Thoracic aorta (tissue), 2 donors: Measurements from ENCODE around the gene TMEM39B. TPM values are rescaled to one million over a fixed set of nuclear protein-coding genes. Genes with fewer than 3 reads are reported as not detected.

ENCODE experiments used
- ATAC-seq: fragments of 150-250 bp; one replicate; pipeline ENCODE4 v1.8.0; 2017; ENCODE audit warnings: low read depth; ENCODE audit not compliant: insufficient number of reproducible peaks, low FRiP score
- DNase-seq: peaks from one replicate; pipeline ENCODE4 v3.0.0-alpha.2; 2020; ENCODE audit warnings: low spot score
- H3K27ac ChIP-seq, 2 donors: fragments of 200-600 bp; sonication (generic); 1 replicate in 1 of 2; 2 replicates in 1 of 2; pipeline ENCODE4 v1.5.1; 2016; ENCODE audit warnings: mild to moderate bottlenecking in 2 of 2, moderate library complexity in 2 of 2
- H3K27me3 ChIP-seq: fragments of 200-600 bp; sonication (generic); replicated peaks from 2 replicates; pipeline ENCODE4 v1.6.0; 2016; ENCODE audit warnings: mild to moderate bottlenecking; ENCODE audit not compliant: insufficient read depth
- H3K36me3 ChIP-seq: fragments of 200-600 bp; sonication (generic); one replicate; pipeline ENCODE4 v1.5.1; 2016
- H3K4me1 ChIP-seq, 2 donors: fragments of 200-600 bp; sonication (generic); 1 replicate in 1 of 2; 2 replicates in 1 of 2; pipeline versions ENCODE4 v1.5.1 to v1.6.0; 2016; ENCODE audit warnings: low read depth in 2 of 2, mild to moderate bottlenecking in 1 of 2; ENCODE audit not compliant: control insufficient read depth in 1 of 2
- H3K4me3 ChIP-seq: fragments of 200-600 bp; sonication (generic); 2 replicates; pipeline ENCODE4 v1.5.1; 2016; ENCODE audit warnings: mild to moderate bottlenecking
- H3K9me3 ChIP-seq: fragments of 200-600 bp; sonication (generic); 2 replicates; pipeline ENCODE4 v1.5.1; 2016
- total RNA-seq, 2 donors: library from RNA; depleted of rRNA; stranded (reverse); fragments of >200 nt; gene quantifications; one replicate each; pipeline versions ENCODE4 v1.1.0 to v1.2.3, GENCODE V29; 2016
- TF ChIP-seq, protein P1 (sequence below): fragments of 200-600 bp; sonication (generic); IDR thresholded peaks from one replicate; pipeline ENCODE4 v1.5.1; 2019; ENCODE audit warnings: antibody characterized with exemption

Gene TMEM39B
- total RNA-seq = 1 to 10 TPM; 5.1 to 5.8 TPM

DNA sequence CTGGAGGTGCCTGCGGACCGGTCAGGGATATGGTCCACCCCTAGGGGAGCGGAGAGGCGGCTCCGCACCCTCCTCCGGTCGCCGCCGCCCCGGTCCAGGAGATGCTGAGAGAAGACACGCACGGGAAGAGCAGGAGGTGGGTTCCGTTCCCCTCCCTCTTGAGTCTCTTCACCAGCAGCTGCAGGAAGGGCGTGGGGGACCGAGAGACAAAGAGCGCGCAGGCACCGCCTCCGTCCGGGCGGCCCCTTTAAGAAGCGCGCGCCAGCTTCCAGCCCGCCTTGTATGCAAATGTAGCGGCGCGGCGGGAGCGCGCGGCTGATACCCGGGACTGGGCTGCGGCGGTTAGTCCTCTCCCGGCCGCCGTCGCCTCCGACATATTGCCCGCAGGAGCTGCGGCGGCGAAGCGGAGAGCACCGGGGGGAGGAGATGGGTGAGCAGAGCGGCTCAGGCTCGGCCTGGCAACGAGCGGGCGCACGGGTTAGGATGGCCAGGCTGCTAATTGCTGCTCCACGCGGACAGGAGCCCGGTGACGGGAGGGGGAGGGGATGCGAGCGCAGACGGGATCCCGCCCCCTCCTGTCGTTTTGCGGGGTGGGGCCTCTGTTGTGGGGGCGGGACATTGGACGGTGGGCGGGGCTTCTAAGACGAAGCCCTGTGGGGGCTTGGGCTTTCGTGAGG is at the start of gene TMEM39B:
TSS of gene TMEM39B (plus strand) at position 318 of the 677 bp plus-strand sequence. CDS start at position 427, 109 bp downstream.
- H3K36me3 ChIP-seq = peaks cover 17% of the 10 kb centered on the region
- peak within 1 kb of the TSS; percentile 81 to 94 for H3K27ac ChIP-seq
- no peaks in the 10 kb centered on the region for H3K27me3 ChIP-seq
- TF ChIP-seq, protein P1, sequence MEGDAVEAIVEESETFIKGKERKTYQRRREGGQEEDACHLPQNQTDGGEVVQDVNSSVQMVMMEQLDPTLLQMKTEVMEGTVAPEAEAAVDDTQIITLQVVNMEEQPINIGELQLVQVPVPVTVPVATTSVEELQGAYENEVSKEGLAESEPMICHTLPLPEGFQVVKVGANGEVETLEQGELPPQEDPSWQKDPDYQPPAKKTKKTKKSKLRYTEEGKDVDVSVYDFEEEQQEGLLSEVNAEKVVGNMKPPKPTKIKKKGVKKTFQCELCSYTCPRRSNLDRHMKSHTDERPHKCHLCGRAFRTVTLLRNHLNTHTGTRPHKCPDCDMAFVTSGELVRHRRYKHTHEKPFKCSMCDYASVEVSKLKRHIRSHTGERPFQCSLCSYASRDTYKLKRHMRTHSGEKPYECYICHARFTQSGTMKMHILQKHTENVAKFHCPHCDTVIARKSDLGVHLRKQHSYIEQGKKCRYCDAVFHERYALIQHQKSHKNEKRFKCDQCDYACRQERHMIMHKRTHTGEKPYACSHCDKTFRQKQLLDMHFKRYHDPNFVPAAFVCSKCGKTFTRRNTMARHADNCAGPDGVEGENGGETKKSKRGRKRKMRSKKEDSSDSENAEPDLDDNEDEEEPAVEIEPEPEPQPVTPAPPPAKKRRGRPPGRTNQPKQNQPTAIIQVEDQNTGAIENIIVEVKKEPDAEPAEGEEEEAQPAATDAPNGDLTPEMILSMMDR = no peak
- DNase-seq (peak; percentile 77), ATAC-seq (peak; percentile 81)
- no peaks in the 10 kb centered on the region for H3K9me3 ChIP-seq
- H3K4me3 ChIP-seq = peak within 1 kb of the TSS; percentile 85
- peaks cover 15 to 36% of the 10 kb centered on the region in 2 donors for H3K4me1 ChIP-seq

DNA sequence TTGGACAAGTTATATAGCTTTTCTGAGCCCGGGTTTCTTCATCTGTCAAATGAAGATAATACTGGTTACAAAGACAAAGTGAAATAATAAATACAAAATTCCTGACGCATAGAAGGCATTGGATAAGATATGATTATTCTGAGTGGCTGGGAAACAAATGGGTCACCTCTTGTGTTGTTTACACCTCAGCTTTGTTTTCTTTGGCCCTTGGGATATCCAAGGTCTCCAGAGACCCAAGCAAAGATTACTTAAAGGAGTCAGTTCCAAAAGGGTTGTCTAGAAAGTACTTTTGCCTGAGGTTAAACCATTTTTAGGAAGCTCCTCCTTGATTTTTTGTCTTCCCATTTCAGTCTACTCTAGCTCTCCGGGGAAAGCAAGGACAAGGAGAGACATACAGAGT is 49.4 kb upstream of the TMEM39B start:
- ATAC-seq = no peak

DNA sequence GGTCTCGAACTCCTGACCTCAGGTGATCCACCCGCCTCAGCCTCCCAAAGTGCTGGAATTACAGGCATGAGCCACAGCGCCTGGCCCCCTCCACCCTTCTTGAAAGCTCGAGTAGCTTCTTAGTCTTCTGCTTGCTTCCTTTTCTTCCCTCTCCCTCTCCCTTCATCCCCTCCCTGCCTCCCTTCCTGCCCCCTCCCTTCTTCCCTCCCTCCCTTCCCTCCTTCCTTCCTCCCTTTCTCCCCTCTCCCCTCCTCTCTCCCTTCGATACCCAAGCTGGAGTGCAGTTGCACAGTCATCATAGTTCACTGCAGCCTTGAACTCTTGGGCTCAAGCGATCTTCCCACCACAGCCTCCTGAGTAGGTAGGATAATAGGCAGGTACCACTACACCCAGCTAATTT is 47.2 kb upstream of the TMEM39B start:
- no peaks in the 10 kb centered on the region for H3K27me3 ChIP-seq
- no peak overlapping the region for H3K4me3 ChIP-seq
- no peak for ATAC-seq
- peaks cover 25 to 58% of the 10 kb centered on the region in 2 donors for H3K4me1 ChIP-seq
- no peak overlapping the region for H3K27ac ChIP-seq
- TF ChIP-seq, protein P1 = no peak
- H3K36me3 ChIP-seq = no peaks in the 10 kb centered on the region
- DNase-seq = no peak
- H3K9me3 ChIP-seq = no peaks in the 10 kb centered on the region

More for the DNA sequence above, 49.4 kb upstream of the TMEM39B start:
- Histone ChIP-seq H3K4me3 (no peak overlapping the region), H3K36me3 (no peaks in the 10 kb centered on the region), H3K27me3 (no peaks in the 10 kb centered on the region), H3K4me1 (peaks cover 47 to 69% of the 10 kb centered on the region in 2 donors), H3K27ac (peak overlapping the region; percentile 49 to 51), H3K9me3 (no peaks in the 10 kb centered on the region)
- DNase-seq = no peak
- TF ChIP-seq, protein P1 = no peak

GRCh38 chr1:32028746-32029145 is 44.0 kb upstream of the TMEM39B start:
- Histone ChIP-seq H3K27me3 (no peaks in the 10 kb centered on the region), H3K4me1 (peaks cover 17 to 62% of the 10 kb centered on the region in 2 donors)

DNA sequence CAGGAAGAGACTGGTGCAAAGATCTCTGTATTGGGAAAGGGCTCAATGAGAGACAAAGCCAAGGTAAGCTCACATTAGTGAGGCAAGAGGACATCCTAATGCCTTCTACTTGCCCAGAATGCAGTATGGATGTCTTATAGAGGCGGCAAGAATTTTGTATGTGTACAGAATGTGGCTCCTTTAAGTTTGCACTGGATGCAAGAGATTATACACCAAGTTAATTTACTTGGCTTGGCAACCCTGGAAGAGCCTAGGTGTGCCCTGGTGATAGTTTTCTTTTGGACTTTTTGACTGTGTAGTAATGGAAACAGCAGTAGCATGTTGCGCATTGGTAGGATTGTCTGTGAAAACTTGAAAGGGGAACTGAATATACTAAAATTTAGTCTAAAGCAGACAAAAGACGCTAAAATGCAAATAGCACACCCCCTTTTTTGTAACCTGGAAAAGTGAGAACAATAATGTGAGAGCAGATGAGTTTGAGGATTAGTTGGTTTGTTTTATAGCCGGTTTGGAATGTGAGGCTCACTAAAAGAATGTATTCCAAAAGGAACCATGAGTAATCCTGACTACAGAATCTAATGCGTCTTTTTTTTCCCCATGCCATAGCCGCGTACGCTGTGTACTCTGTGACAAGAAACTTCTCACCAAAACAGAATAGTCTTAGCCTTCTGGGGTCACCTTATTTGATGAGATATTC is 41.0 kb upstream of the TMEM39B start:
- Histone ChIP-seq H3K27ac (peak overlapping the region; percentile 13 to 47), H3K36me3 (peaks cover 23% of the 10 kb centered on the region), H3K9me3 (no peaks in the 10 kb centered on the region), H3K4me1 (peaks cover 9 to 41% of the 10 kb centered on the region in 2 donors), H3K27me3 (no peaks in the 10 kb centered on the region), H3K4me3 (peak overlapping the region; percentile 19)
- TF ChIP-seq, protein P1 = no peak
- no peak for DNase-seq
- ATAC-seq = no peak

More at GRCh38 chr1:32028746-32029145, 44.0 kb upstream of the TMEM39B start:
- Histone ChIP-seq H3K27ac (no peak overlapping the region), H3K36me3 (peaks cover 9% of the 10 kb centered on the region), H3K4me3 (no peak overlapping the region), H3K9me3 (no peaks in the 10 kb centered on the region)
- TF ChIP-seq, protein P1 = no peak
- DNase-seq = no peak
- no peak for ATAC-seq
